Loucy (cell line): Measurements from ENCODE around the gene PDIA4.

ENCODE experiments used
- EZH2phosphoT487 ChIP-seq: fragments of 200-600 bp; IDR thresholded peaks from 2 replicates; pipeline ENCODE4 v1.6.1; 2018; ENCODE audit warnings: antibody characterized with exemption, mild to moderate bottlenecking, moderate library complexity, borderline replicate concordance
- TF ChIP-seq, protein P1 (sequence below): fragments of 200-600 bp; sonication (generic); conservative IDR thresholded peaks from 2 replicates; pipeline ENCODE4 v1.5.1; 2014; ENCODE audit warnings: mild to moderate bottlenecking, antibody characterized with exemption, low read length

DNA sequence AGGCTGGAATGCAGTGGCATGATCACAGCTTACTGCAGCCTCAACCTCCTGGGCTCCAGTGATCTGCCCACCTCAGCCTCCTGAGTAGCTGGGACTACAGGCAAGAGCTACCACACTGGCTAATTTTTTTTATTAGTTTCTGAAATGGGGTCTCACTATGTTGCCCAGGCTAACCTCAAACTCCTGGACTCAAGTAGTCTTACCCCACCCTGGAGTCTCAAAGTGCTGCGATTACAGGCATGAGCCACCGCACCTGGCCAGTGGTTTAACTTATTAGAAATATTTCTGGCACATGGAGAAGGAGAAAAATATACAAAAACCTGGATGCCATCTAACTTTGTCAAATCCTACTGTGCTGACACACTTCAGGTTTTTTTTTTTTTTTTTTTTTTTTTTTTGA is 47.0 kb upstream of the PDIA4 start:
- TF ChIP-seq, protein P1, sequence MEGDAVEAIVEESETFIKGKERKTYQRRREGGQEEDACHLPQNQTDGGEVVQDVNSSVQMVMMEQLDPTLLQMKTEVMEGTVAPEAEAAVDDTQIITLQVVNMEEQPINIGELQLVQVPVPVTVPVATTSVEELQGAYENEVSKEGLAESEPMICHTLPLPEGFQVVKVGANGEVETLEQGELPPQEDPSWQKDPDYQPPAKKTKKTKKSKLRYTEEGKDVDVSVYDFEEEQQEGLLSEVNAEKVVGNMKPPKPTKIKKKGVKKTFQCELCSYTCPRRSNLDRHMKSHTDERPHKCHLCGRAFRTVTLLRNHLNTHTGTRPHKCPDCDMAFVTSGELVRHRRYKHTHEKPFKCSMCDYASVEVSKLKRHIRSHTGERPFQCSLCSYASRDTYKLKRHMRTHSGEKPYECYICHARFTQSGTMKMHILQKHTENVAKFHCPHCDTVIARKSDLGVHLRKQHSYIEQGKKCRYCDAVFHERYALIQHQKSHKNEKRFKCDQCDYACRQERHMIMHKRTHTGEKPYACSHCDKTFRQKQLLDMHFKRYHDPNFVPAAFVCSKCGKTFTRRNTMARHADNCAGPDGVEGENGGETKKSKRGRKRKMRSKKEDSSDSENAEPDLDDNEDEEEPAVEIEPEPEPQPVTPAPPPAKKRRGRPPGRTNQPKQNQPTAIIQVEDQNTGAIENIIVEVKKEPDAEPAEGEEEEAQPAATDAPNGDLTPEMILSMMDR = no peak
- TF ChIP-seq EZH2phosphoT487 = no peak
